Body of pancreas (tissue), 4 donors: ENCODE measurements around the gene ATP13A3.

Experiments
- POLR2A ChIP-seq, 3 donors: fragments of 450-650 bp; IDR thresholded peaks; one replicate each; pipeline ENCODE4 v1.6.1; 2016; ENCODE audit warnings: antibody characterized with exemption in 3 of 3, mild to moderate bottlenecking in 2 of 3
- TF ChIP-seq, protein P1 (sequence below), 7 experiments: fragments of 450-650 bp in 4 of 7; fragments of 200-600 bp in 3 of 7; sonication (generic) in 3 of 7; IDR thresholded peaks; one replicate each; pipeline ENCODE4 v1.5.1; 2016 to 2019; ENCODE audit warnings: antibody characterized with exemption in 7 of 7

DNA sequence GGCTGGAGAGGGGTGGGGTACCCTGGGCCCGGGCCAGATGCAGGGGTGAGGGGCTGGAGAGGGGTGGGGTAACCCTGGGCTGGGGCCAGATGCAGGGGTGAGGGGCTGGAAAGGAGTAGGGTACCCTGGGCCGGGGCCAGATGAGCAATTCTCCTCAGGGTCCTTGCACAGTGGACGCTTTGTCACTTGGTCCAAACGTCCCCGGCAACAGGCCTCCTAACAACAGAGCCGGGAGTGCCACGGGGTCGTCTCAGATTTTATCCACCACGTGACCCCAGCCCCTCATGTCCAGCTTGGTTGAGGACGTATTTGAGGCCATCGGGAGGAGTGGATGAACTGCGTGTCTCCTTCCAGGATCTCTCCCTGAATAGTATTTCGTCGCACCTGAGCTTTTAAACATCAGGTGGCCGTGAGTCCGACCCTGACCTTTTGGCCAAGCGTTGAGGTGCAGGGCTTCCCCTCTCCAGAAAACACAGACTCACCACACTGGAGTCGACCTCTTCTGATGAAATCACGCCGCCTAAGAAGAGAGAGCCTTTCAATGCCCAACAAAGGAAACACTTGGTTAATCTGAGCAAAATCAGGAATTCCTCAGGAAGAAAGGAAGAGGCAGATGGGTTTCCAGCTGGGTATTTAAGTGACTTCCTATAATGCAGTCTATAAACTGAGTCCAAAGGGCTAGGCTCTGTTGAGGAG, 104.5 kb downstream of the ATP13A3 start:
- TF ChIP-seq, protein P1, sequence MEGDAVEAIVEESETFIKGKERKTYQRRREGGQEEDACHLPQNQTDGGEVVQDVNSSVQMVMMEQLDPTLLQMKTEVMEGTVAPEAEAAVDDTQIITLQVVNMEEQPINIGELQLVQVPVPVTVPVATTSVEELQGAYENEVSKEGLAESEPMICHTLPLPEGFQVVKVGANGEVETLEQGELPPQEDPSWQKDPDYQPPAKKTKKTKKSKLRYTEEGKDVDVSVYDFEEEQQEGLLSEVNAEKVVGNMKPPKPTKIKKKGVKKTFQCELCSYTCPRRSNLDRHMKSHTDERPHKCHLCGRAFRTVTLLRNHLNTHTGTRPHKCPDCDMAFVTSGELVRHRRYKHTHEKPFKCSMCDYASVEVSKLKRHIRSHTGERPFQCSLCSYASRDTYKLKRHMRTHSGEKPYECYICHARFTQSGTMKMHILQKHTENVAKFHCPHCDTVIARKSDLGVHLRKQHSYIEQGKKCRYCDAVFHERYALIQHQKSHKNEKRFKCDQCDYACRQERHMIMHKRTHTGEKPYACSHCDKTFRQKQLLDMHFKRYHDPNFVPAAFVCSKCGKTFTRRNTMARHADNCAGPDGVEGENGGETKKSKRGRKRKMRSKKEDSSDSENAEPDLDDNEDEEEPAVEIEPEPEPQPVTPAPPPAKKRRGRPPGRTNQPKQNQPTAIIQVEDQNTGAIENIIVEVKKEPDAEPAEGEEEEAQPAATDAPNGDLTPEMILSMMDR (IDR thresholded peaks at IDR 0.05), result no peak
- no peak for TF ChIP-seq POLR2A (IDR thresholded peaks at IDR 0.05)
